ENCODE data around the gene COL4A3. TPM values are rescaled to one million over a fixed set of nuclear protein-coding genes. Genes with fewer than 3 reads are reported as not detected.

COL4A3 gene
- total RNA-seq, 1 experiment from 2014 or later = 0.34 TPM

- Histone ChIP-seq H3K36me3 (no peaks in the 10 kb centered on the region), H3K27ac (no peak overlapping the region), H3K9me3 (replicated peaks) (no peaks in the 10 kb centered on the region; the same call in 1 of the 2 replicates), H3K27me3 (no peaks in the 10 kb centered on the region), H3K4me1 (no peaks in the 10 kb centered on the region; the same call in 1 of the 2 replicates), H3K4me3 (no peak overlapping the region)
- no peak for DNase-seq
Measured at GRCh38 chr2:227180770-227181169, 16.3 kb downstream of the COL4A3 start.

GRCh38 chr2:227182765-227183164, 18.3 kb downstream of the COL4A3 start:
- Histone ChIP-seq H3K4me1 (peaks cover 2% of the 10 kb centered on the region; the same call in 1 of the 2 replicates), H3K4me3 (no peak overlapping the region), H3K27me3 (no peaks in the 10 kb centered on the region), H3K36me3 (no peaks in the 10 kb centered on the region), H3K27ac (no peak overlapping the region), H3K9me3 (replicated peaks) (no peaks in the 10 kb centered on the region)
- DNase-seq = no peak

GRCh38 chr2:227183657-227184367, 19.4 kb downstream of the COL4A3 start:
- Histone ChIP-seq H3K4me1 (peaks cover 10% of the 10 kb centered on the region; the same call in 1 of the 2 replicates), H3K9me3 (replicated peaks) (no peaks in the 10 kb centered on the region), H3K4me3 (no peak overlapping the region), H3K27me3 (no peaks in the 10 kb centered on the region), H3K27ac (no peak overlapping the region), H3K36me3 (no peaks in the 10 kb centered on the region)
- no peak for DNase-seq

- DNase-seq = no peak
- no peak overlapping the region for H3K27ac ChIP-seq
- no peaks in the 10 kb centered on the region for H3K27me3 ChIP-seq
- H3K36me3 ChIP-seq = no peaks in the 10 kb centered on the region
- no peaks in the 10 kb centered on the region for H3K9me3 ChIP-seq (replicated peaks)
- peaks cover 10% of the 10 kb centered on the region; the same call in 1 of the 2 replicates for H3K4me1 ChIP-seq
- H3K4me3 ChIP-seq = no peak overlapping the region
Measured at GRCh38 chr2:227185615-227186232, 21.3 kb downstream of the COL4A3 start.

- Histone ChIP-seq H3K4me1 (peaks cover 18% of the 10 kb centered on the region), H3K27me3 (0 out of 2 replicates have a peak, but pooled peaks cover 3% of the 10 kb centered on the region), H3K36me3 (no peaks in the 10 kb centered on the region), H3K27ac (no peak overlapping the region), H3K4me3 (no peak overlapping the region), H3K9me3 (replicated peaks) (no peaks in the 10 kb centered on the region)
- no peak for DNase-seq
Measured at GRCh38 chr2:227186751-227187150, 22.3 kb downstream of the COL4A3 start.

- no peak overlapping the region for H3K4me3 ChIP-seq
- peaks cover 24% of the 10 kb centered on the region for H3K4me1 ChIP-seq
- H3K36me3 ChIP-seq = no peaks in the 10 kb centered on the region
- 0 out of 2 replicates have a peak, but pooled peaks cover 6% of the 10 kb centered on the region for H3K27me3 ChIP-seq
- DNase-seq = peak; percentile 23 to 54
- no peak overlapping the region for H3K27ac ChIP-seq
- H3K9me3 ChIP-seq (replicated peaks) = no peaks in the 10 kb centered on the region
Measured at GRCh38 chr2:227188292-227188691, 23.9 kb downstream of the COL4A3 start.

- DNase-seq = peak; percentile 37 to 75
- Histone ChIP-seq H3K27me3 (0 out of 2 replicates have a peak, but pooled peaks cover 6% of the 10 kb centered on the region), H3K4me3 (no peak overlapping the region), H3K9me3 (replicated peaks) (no peaks in the 10 kb centered on the region), H3K36me3 (no peaks in the 10 kb centered on the region), H3K4me1 (peaks cover 24% of the 10 kb centered on the region), H3K27ac (no peak overlapping the region)
Measured at GRCh38 chr2:227191367-227191766, 26.9 kb downstream of the COL4A3 start.

- Histone ChIP-seq H3K4me3 (no peak overlapping the region), H3K36me3 (no peaks in the 10 kb centered on the region), H3K4me1 (peaks cover 24% of the 10 kb centered on the region), H3K9me3 (replicated peaks) (no peaks in the 10 kb centered on the region), H3K27me3 (0 out of 2 replicates have a peak, but pooled peaks cover 6% of the 10 kb centered on the region), H3K27ac (no peak overlapping the region)
- peak; percentile 17 to 26 for DNase-seq
Measured at GRCh38 chr2:227192491-227192890, 28.1 kb downstream of the COL4A3 start.

- H3K4me3 ChIP-seq = no peak overlapping the region
- H3K27ac ChIP-seq = no peak overlapping the region
- H3K4me1 ChIP-seq = peaks cover 18% of the 10 kb centered on the region
- no peak for DNase-seq
- H3K27me3 ChIP-seq = 0 out of 2 replicates have a peak, but pooled peaks cover 6% of the 10 kb centered on the region
- H3K36me3 ChIP-seq = no peaks in the 10 kb centered on the region
- no peaks in the 10 kb centered on the region for H3K9me3 ChIP-seq (replicated peaks)
Measured at GRCh38 chr2:227194219-227194618, 29.8 kb downstream of the COL4A3 start.

- Histone ChIP-seq H3K4me1 (peaks cover 4% of the 10 kb centered on the region; the same call in 1 of the 2 replicates), H3K27ac (no peak overlapping the region), H3K4me3 (no peak overlapping the region), H3K36me3 (no peaks in the 10 kb centered on the region), H3K9me3 (replicated peaks) (no peaks in the 10 kb centered on the region), H3K27me3 (no peaks in the 10 kb centered on the region)
- peak; percentile 11 to 44 for DNase-seq
Measured at GRCh38 chr2:227198866-227199265, 34.4 kb downstream of the COL4A3 start.

- Histone ChIP-seq H3K27ac (no peak overlapping the region), H3K4me1 (peaks cover 4% of the 10 kb centered on the region; the same call in 1 of the 2 replicates), H3K36me3 (no peaks in the 10 kb centered on the region), H3K4me3 (no peak overlapping the region), H3K9me3 (replicated peaks) (no peaks in the 10 kb centered on the region), H3K27me3 (no peaks in the 10 kb centered on the region)
- no peak for DNase-seq
Measured at GRCh38 chr2:227201771-227202170, 37.3 kb downstream of the COL4A3 start.

GRCh38 chr2:227204452-227204851, 40.0 kb downstream of the COL4A3 start:
- H3K4me1 ChIP-seq = no peaks in the 10 kb centered on the region
- no peak overlapping the region for H3K4me3 ChIP-seq
- peaks cover 5% of the 10 kb centered on the region; the same call in 1 of the 2 replicates for H3K27me3 ChIP-seq
- H3K36me3 ChIP-seq = no peaks in the 10 kb centered on the region
- DNase-seq = no peak
- H3K27ac ChIP-seq = no peak overlapping the region
- no peaks in the 10 kb centered on the region for H3K9me3 ChIP-seq (replicated peaks)

GRCh38 chr2:227205701-227206100, 41.3 kb downstream of the COL4A3 start:
- Histone ChIP-seq H3K36me3 (no peaks in the 10 kb centered on the region), H3K27me3 (peaks cover 5% of the 10 kb centered on the region; the same call in 1 of the 2 replicates), H3K27ac (no peak overlapping the region), H3K9me3 (replicated peaks) (no peaks in the 10 kb centered on the region), H3K4me3 (no peak overlapping the region), H3K4me1 (no peaks in the 10 kb centered on the region)
- no peak for DNase-seq

- H3K36me3 ChIP-seq = no peaks in the 10 kb centered on the region
- H3K4me1 ChIP-seq = no peaks in the 10 kb centered on the region
- H3K4me3 ChIP-seq = no peak overlapping the region
- no peak overlapping the region for H3K27ac ChIP-seq
- no peak for DNase-seq
- H3K27me3 ChIP-seq = peaks cover 5% of the 10 kb centered on the region; the same call in 1 of the 2 replicates
- H3K9me3 ChIP-seq (replicated peaks) = no peaks in the 10 kb centered on the region
Measured at GRCh38 chr2:227206406-227206805, 42.0 kb downstream of the COL4A3 start.

- H3K4me1 ChIP-seq = no peaks in the 10 kb centered on the region
- H3K9me3 ChIP-seq (replicated peaks) = no peaks in the 10 kb centered on the region
- H3K27ac ChIP-seq = no peak overlapping the region
- H3K36me3 ChIP-seq = no peaks in the 10 kb centered on the region
- H3K4me3 ChIP-seq = no peak overlapping the region
- H3K27me3 ChIP-seq = peaks cover 5% of the 10 kb centered on the region; the same call in 1 of the 2 replicates
- no peak for DNase-seq
Measured at GRCh38 chr2:227207573-227207972, 43.1 kb downstream of the COL4A3 start.

Data from SJCRH30 (cell line).